Measurements from ENCODE around the gene ATP11A. TPM values are rescaled to one million over a fixed set of nuclear protein-coding genes. Genes with fewer than 3 reads are reported as not detected.

Gene ATP11A
- total RNA-seq, 2 donors from 2014 or later, result 15.2 to 38.4 TPM

DNA sequence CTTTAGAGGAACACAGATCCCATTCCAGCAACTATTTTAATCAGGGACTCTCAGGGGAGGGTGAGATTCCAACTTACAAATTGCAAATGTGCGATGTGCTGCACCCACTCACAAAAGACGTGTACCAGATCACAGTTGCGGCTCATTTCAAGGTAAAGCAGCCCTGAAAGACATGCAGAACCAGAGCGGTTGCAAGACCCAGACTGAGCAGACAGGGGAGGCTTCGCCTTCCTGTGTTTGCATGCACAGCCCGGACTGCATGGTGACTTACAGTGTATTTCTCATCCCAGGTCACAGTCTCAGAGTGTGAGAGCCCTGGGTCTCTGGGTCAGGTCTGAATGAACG, 84.6 kb downstream of the ATP11A start:
- H3K27ac ChIP-seq, result no peak overlapping the region
- no peaks in the 10 kb centered on the region for H3K9me3 ChIP-seq
- H3K4me1 ChIP-seq (ENCODE audit: control insufficient read depth in 1 of 2, low read depth in 2 of 2), result no peaks in the 10 kb centered on the region
- no peak for ATAC-seq (ENCODE audit: insufficient number of reproducible peaks, low FRiP score, low read depth)
- no peaks in the 10 kb centered on the region for H3K27me3 ChIP-seq (replicated peaks; ENCODE audit: insufficient read depth)
- no peaks in the 10 kb centered on the region for H3K36me3 ChIP-seq
- TF ChIP-seq, protein P1, sequence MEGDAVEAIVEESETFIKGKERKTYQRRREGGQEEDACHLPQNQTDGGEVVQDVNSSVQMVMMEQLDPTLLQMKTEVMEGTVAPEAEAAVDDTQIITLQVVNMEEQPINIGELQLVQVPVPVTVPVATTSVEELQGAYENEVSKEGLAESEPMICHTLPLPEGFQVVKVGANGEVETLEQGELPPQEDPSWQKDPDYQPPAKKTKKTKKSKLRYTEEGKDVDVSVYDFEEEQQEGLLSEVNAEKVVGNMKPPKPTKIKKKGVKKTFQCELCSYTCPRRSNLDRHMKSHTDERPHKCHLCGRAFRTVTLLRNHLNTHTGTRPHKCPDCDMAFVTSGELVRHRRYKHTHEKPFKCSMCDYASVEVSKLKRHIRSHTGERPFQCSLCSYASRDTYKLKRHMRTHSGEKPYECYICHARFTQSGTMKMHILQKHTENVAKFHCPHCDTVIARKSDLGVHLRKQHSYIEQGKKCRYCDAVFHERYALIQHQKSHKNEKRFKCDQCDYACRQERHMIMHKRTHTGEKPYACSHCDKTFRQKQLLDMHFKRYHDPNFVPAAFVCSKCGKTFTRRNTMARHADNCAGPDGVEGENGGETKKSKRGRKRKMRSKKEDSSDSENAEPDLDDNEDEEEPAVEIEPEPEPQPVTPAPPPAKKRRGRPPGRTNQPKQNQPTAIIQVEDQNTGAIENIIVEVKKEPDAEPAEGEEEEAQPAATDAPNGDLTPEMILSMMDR (IDR thresholded peaks at IDR 0.05), result no peak
- no peak overlapping the region for H3K4me3 ChIP-seq
- DNase-seq (ENCODE audit: low spot score), result no peak

DNA sequence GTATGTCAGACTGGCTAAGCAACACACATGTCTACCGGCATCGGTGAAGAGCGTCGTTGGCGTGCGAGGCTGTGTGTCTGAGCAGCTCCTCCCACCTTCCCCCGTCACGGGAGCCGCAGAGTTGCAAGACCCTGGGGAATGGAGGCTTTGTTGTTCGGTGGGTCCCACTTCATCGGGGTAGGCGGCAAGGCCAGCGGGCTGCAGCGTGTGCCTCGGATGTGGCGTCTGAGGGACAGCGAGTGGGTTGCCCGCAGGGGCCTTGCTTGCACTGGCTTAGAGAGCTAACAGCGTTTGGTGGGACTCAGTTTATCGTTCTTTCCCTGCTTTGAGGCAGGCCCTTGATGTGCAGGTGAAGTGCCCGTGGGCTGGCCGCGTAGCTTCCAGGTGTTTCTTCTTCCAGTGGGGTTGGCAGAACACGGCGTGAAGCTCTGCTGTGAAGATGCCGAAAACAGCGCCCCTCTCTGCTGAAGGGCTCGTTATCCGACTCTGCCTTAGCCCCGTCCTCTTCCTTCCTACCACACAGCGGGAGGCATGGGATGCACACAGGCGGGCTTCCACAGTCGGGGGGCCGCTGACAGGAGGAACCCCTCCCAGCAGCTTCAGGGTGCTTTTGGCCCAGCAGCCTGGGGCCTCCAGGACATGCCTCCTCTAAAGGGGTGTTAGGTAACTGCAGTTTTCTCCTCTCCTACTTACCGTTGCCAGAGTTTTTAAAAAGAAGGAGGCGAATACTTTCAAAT, 85.2 kb downstream of the ATP11A start:
- Histone ChIP-seq H3K36me3 (no peaks in the 10 kb centered on the region), H3K27me3 (replicated peaks; ENCODE audit: insufficient read depth) (no peaks in the 10 kb centered on the region), H3K27ac (no peak overlapping the region), H3K4me3 (no peak overlapping the region), H3K9me3 (no peaks in the 10 kb centered on the region), H3K4me1 (ENCODE audit: control insufficient read depth in 1 of 2, low read depth in 2 of 2) (no peaks in the 10 kb centered on the region)
- TF ChIP-seq, protein P1 (IDR thresholded peaks at IDR 0.05), result no peak
- no peak for ATAC-seq (ENCODE audit: insufficient number of reproducible peaks, low FRiP score, low read depth)
- DNase-seq (ENCODE audit: low spot score), result no peak

DNA sequence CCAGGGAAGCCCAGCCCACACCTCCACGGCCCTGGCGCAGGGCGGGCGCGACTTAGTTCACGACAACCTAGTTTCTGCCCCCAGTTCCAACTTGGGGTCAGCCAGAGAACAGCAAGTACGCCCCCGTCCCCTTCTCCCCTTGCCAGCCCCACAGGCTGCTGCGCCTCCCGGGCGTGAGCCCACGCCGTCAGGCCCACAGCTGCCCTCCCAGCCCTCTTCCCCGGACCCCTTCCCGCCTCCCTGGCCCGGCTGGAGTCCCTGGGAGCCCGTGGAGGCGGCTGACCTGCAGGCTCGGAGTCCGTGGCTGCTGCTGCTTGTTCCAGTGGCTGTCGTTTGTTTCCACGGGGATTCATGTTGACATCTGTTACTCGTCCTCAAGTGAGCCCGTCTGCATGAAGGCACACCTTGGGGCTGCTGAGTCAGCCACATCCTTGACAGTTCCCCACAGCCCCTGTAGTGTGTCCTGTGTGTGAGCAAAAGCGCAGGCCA, 86.0 kb downstream of the ATP11A start:
- no peak for ATAC-seq (ENCODE audit: insufficient number of reproducible peaks, low FRiP score, low read depth)
- no peak for DNase-seq (ENCODE audit: low spot score)
- Histone ChIP-seq H3K27ac (no peak overlapping the region), H3K27me3 (replicated peaks; ENCODE audit: insufficient read depth) (no peaks in the 10 kb centered on the region), H3K9me3 (no peaks in the 10 kb centered on the region), H3K36me3 (no peaks in the 10 kb centered on the region), H3K4me1 (ENCODE audit: control insufficient read depth in 1 of 2, low read depth in 2 of 2) (no peaks in the 10 kb centered on the region), H3K4me3 (no peak overlapping the region)
- TF ChIP-seq, protein P1 (IDR thresholded peaks at IDR 0.05), result no peak

DNA sequence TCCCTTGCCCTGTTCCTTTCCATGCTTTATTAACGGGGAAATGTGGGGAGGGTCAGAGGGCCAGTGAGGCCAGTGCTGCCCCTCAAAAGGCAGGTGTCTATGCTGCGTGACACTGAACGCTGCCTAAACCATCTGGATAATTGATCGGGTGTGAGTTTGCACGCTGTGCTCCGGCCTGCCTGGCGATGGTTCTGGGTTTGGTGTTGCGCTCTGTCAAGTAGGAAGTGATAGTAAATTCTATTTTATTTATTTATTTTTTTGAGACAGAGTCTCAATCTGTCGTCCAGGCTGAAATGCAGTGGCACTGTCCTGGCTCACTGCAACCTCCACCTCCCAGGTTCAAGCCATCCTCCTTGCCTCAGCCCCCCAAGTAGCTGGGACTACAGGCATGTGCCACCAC, 86.5 kb downstream of the ATP11A start:
- no peak overlapping the region for H3K27ac ChIP-seq
- TF ChIP-seq, protein P1 (IDR thresholded peaks at IDR 0.05), result no peak
- no peak for DNase-seq (ENCODE audit: low spot score)

DNA sequence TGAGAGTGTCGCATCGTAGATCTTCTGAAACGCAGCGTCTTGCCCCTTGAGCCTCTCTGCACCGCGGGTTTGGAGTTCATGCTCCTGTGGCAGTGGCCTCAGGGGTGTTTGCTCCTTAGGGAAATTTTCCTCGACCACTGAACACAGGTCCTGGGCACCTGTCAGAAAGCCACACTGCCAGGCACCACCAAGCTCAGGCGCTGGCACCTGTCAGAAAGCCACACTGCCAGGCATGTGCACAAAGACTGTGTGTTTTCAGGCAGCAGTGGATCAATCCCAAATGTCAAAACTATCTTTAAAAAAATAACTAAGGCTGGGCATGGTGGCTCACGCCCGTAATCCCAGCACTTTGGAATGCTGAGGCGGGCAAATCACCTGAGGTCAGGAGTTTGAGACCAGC, 87.1 kb downstream of the ATP11A start:
- DNase-seq (ENCODE audit: low spot score) (no peak), ATAC-seq (ENCODE audit: insufficient number of reproducible peaks, low FRiP score, low read depth) (no peak)
- H3K4me3 ChIP-seq, result no peak overlapping the region
- TF ChIP-seq, protein P1 (IDR thresholded peaks at IDR 0.05), result no peak
- no peaks in the 10 kb centered on the region for H3K4me1 ChIP-seq (ENCODE audit: control insufficient read depth in 1 of 2, low read depth in 2 of 2)
- H3K9me3 ChIP-seq, result no peaks in the 10 kb centered on the region
- no peak overlapping the region for H3K27ac ChIP-seq
- H3K36me3 ChIP-seq, result no peaks in the 10 kb centered on the region
- H3K27me3 ChIP-seq (replicated peaks; ENCODE audit: insufficient read depth), result no peaks in the 10 kb centered on the region

More for the DNA sequence above, 86.5 kb downstream of the ATP11A start:
- Histone ChIP-seq H3K4me3 (no peak overlapping the region), H3K27me3 (replicated peaks; ENCODE audit: insufficient read depth) (no peaks in the 10 kb centered on the region), H3K9me3 (no peaks in the 10 kb centered on the region), H3K4me1 (ENCODE audit: control insufficient read depth in 1 of 2, low read depth in 2 of 2) (no peaks in the 10 kb centered on the region), H3K36me3 (no peaks in the 10 kb centered on the region)
- no peak for ATAC-seq (ENCODE audit: insufficient number of reproducible peaks, low FRiP score, low read depth)

Data from thoracic aorta (tissue), 2 donors.